ENCODE results near the gene CLASRP.
"Not testable (repeated sequence)": the region's sequence is repeated elsewhere in the genome, so short reads cannot be mapped to it uniquely, and the experiment has no call there.

- TF ChIP-seq POLR2A, EP300, CTCF (IDR thresholded peaks at IDR 0.05): not testable (repeated sequence)
Measured at GRCh38 chr19:45000665-45001064, 38.2 kb upstream of the CLASRP start.
